ENCODE data around the gene RNF168.
"Not testable (repeated sequence)": the region's sequence is repeated elsewhere in the genome, so short reads cannot be mapped to it uniquely, and the experiment has no call there.

The RNF168 gene

DNA sequence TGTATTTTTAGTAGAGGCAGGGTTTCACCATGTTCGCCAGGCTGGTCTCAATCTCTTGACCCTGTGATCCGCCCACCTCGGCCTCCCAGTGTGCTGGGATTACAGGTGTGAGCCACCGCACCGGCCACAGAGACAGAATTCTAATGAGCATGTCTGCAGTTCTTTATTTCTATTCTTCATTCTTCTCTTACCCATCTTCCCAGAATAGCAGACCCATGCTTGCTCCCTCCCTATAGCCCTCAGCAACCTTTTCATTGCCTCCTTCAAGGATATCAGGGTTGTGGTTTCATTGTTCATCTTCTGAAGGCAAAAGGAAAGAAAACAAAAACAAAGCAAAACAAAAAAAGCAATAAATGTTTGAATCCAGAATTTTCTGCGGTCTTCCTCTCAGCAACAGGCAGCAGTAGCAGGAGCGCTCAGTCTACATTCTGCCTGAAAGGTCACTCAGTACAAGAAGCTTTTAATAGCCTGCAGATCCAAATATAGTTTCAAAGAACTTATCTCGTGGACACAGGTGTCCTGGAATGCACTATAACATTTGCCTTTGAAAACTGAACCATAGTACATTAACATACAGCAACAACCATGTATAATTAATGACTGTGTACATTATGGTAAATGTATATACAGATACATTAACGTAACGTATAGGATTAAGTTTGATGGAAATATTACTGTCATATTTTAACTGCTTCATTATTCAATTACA, 11.5 kb upstream of the RNF168 start, which contains the start of gene SMCO1:
SMCO1 (minus strand) TSS at position 434 of the 709 bp plus-strand sequence; CDS start at position 297, 137 bp downstream.
- no peak for DNase-seq

DNA sequence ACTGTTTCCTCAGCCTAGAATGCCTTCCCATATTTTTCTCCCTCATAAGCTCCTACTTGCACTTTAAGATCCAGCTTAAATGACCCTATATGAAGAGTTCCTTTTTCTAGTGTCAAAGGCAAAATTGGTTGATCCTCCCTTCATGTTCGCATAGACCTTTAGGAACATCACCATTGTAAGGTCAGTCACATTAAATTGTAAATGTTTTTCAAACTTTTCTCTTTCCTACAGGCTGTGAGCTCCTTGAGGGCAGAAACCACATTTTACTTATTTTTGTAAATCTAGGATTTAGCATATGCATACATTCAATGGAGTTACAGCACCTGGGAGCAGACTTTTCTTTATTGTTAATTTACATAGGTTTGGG, 10.8 kb upstream of the RNF168 start:
- no peak for DNase-seq

DNA sequence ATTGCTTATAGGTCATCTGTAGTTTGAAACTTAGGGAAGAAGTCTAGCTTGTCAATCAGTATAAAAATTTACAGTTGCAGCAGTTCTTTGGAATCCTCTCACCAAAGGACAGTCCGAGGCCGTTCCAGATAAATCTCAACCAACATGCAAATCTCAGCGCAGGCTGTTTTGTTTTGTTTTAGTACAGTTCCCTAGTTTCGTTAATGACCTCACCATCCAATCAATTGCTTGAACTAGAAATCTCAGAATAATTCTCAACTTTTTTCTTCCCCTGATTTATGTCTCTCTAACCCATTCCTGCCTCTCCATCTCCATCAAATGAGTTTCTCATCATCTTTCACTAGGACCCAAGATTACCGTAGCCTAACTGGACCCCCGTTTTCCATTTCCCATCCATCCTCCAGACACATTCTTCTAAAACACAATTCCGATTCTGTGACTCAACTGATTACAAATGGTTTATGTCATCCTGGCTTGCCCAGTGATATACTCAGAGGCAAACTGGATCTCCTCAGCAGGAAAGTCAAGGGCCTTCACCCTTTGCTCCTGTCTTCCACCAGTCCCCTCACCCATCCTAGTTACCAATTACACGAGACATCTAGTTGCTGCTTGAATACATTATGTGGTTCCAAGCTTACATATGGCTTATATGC, 10.3 kb upstream of the RNF168 start:
- DNase-seq, result no peak

DNA sequence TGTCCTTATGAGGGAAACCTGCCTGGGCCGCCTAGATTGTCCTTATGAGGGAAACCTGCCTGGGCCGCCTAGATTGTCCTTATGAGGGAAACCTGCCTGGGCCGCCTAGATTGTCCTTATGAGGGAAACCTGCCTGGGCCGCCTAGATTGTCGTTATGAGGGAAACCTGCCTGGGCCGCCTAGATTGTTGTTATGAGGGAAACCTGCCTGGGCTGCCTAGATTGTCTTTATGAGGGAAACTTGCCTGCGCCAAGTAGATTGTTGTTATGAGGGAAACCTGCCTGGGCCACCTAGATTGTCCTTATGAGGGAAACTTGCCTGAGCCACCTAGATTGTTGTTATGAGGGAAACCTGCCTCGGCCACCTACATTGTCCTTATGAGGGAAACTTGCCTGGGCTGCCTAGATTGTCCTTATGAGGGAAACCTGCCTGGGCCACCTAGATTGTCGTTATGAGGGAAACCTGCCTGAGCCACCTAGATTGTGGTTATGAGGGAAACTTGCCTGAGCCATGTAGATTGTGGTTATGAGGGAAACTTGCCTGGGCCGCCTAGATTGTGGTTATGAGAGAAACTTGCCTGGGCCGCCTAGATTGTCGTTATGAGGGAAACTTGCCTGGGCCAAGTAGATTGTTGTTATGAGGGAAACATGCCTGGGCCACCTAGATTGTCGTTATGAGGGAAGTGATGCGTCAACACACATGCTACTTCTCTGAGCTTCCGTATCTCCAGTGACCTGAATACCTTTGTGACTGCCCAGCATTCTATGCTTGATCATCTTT, 8.3 kb upstream of the RNF168 start:
- DNase-seq, result not testable (repeated sequence)

DNA sequence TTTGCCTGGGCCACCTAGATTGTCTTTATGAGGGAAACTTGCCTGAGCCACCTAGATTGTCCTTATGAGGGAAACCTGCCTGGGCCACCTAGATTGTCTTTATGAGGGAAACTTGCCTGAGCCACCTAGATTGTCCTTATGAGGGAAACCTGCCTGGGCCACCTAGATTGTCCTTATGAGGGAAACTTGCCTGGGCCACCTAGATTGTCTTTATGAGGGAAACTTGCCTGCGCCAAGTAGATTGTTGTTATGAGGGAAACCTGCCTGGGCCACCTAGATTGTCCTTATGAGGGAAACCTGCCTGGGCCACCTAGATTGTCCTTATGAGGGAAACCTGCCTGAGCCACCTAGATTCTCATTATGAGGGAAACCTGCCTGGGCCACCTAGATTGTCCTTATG, 7.5 kb upstream of the RNF168 start:
- not testable (repeated sequence) for DNase-seq

DNA sequence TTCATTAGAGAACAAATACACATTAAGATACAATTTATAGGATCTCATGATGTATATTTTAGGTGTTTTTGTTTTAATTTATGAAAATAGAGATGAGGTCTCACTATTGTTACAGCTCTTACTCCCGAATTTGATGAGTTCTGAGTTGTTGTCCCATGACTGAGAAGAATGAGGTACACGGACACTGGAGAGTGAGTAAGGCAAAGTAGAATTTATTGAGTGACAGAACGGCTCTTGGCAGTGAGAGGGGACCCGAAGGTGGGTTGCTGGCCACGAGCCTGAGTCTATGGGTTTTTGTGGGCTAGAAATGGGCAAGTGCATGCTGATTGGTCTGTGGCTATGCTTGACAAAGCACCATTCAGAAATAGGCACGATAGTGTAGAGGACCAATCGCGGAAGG, 3.1 kb upstream of the RNF168 start:
- DNase-seq, result no peak

DNA sequence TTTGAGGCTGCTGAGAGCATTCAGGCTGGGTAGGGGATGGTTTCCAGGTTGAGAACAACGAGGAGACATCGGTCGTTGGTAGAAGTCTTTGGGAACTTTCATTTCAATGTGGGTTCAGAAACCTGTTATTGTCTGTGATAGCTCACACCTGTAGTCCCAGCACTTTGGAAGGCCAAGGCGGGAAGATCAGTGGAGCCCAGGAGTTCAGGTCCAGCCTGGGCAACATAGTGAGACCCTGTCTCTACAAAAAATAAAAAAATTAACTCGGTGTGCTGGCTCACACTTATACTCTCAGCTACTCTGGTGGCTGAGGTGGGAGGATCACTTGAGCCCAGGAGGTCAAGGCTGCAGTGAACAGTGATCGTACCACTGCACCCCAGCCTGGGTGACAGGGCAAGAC, 988 bp upstream of the RNF168 start:
- DNase-seq, result no peak

DNA sequence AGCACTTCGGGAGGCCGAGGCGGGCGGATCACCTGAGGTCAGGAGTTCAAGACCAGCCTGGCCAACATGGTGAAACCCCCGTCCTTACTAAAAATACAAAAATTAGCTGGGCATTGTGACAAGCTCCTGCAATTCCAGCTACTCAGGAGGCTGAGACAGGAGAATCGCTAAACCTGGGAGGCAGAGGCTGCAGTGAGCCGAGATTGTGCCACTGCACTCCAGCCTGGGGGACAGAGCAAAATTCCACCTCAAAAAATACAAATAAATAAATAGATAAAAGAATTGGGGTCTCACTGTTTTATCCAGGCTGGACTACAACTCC, 470 bp upstream of the RNF168 start:
- DNase-seq, result not testable (repeated sequence)

DNA sequence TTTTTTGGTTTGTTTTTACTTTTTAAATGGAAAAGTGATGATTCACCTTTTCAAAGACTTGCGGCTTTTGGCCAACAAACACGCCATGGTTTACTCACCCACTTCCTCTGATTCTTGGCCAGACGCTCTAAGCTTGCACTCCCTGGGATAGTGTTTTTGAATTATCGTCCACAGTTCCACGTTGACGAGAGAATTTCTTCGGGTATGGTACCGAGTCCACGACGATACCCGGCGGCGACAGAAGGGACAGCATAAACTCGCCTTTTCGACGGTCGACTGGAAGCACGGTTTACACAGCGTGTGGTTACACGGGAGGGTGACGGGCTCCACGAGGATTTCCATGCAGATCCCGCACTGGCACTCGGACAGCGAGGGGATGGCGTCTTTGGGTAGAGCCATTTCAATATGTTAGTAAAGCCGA, 783 bp downstream of the RNF168 start:
- DNase-seq, result peak in 1 of 2 experiments; percentile 6

DNA sequence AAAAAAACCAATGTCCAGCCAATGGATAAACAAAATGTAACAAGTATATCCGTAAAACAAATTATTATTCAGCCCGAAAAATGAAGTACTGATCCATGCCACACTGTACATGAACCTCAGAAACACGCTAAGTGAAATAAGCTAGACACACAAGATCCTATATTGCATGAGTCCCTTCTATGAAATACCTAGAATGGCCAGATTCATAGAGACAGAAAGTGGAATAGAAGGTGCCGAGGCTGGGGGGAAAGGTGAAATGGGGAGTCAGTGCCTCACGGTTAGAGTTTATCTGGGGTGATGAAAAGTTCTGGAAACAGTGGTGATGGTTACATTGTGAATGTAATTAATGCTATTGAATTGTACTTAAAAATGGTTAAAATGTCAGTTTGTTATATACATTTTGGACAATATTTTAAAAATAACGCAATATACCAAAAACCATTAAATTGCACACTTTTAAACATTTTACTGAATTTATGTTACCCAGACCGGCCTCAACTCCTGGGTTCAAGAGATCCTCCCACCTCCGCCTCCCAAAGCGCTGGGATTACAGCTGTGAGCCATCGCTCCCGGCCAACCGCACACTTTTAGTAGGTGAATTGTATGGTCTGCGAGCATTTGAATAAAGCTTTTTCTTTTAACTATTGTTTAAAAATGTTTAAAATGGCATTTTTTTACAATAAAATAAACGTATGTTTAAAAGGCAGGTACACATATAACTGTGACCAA, 2.1 kb downstream of the RNF168 start:
- DNase-seq, result no peak

DNA sequence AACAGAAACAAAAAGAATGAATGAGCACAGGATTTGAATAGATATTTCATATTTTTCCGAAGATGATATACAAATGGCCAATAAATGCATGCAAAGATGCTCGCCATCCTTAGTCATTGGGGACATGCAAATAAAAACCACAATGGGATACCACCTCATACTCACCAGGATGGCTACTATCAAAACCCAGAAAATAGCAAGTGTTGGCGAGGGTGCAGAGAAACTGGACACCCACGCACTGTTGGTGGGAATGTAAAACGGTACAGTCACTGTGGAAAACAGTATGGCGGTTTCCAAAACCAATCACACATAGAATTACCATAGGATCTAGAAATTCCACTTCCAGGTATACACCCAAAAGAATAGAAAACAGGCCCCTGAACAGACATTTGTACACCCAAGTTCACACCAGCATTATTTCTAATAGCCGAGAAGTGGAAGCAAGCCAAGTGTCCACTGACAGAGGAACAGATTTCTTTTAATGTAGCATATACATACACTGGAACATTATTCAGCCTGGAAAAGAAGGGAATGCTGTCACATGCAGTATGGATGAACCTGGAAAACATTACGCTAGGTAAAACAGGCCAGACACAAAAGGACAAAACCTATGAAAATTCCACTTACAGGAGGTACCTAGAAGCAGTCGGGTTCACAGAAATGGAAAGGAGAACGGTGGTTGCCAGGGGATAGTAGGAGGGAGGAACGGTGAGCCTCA, 3.6 kb downstream of the RNF168 start:
- no peak for DNase-seq

DNA sequence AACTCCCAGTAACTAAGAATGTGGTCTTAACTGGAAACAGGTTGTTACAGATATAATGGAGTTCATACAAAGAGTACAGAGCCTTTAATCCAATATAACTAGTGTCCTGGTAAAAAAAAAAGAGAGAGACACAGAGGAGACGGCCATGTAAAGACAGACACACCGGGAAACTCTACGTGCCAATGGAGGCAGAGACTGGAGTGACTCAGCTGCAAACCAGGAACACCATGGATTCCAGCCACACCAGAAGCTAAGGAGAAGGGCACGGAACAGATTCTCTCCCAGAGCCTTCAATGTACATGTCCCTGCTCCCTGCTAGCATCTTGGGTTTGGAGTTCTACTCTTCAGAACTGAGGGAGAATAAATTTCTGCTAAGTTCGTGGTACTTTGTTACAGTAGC, 4.5 kb downstream of the RNF168 start:
- DNase-seq, result no peak

DNA sequence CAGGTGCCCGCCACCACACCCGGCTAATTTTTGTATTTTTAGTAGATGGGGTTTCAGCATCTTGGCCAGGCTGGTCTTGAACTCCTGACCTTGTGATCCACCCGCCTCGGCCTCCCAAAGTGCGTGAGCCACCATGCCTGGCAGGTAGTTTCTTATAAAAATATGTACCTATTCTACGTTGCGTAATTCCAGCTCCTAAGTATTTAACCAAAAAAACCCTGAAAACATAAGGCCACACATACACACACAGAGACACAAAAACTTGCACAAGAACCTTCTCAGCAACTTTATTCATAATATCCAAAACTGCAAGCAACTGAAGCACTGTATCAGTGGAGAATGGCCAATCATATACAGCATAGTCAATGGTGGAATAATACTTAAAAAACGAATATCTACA, 5.3 kb downstream of the RNF168 start:
- DNase-seq, result no peak

DNA sequence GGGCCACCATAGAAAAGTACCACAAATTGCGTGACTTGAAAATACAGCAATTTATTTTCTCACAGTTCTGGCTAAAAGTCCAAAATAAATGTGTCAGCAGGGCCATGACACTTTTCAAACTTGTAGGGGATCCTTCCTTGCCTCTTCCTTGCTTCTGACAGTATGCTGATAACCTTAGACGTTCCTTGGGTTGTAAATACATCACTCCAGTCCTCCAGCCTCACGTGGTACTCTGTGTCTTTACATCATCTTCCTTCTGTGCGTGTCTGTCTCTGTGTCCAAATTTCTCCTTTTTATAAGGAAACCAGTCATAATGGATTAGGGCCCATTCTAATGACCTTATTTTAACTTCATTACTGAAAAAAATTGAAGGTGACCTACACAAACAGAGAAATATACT, 7.4 kb downstream of the RNF168 start:
- no peak for DNase-seq

DNA sequence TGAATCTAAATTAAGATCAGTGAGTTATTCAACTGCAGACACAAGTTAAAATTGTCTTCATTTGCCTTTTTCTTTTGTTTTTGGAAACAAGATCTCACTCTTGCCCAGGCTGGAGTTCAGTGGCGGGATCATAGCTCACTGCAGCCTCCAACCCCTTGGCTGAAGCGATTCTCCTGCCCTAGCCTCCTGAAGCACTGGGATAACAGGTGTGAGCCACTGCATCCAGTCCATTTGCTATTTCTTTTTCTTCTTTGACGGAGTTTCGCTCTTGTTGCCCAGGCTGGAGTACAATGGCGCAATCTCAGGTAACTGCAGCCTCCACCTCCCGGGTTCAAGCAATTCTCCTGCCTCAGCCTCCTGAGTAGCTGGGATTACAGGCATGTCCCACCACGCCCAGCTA, 10.3 kb downstream of the RNF168 start:
- DNase-seq, result no peak

DNA sequence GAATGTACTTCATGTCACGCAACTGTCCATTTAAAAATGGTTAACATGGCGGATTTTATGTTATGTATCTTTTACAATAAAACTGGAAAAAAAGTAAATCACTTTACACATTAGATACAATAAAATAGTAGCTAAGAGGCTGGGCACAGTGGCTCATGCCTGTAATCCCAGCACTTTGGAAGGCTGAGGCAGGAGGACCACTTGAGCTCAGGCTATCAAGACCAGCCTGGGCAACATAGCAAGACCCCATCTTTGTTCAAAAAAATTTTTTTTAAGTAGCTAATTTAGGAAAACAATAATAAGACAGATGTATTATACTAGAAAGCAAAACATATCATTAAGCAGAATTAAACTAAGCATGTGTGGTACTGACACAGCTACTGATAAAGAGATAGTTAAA, 11.5 kb downstream of the RNF168 start:
- no peak for DNase-seq

DNA sequence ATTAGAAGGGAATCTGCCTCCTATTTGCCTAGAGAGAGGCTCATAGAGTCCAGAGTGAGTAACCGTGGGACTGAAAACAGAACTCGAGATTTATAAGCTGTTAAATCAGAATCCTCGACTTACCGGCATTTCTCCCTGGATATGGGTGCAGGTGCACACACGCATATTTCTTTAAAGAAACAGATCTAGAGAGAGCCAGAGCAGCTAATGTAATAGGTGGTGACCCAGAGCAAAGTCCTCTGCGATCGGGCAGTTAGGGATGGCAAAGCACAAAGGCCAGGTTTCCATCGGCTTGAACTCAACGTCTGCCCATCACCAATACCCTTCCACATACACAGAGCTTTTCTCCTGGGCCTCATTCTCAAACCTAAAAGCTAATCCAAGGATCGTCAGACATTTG, 13.8 kb downstream of the RNF168 start:
- no peak for DNase-seq

DNA sequence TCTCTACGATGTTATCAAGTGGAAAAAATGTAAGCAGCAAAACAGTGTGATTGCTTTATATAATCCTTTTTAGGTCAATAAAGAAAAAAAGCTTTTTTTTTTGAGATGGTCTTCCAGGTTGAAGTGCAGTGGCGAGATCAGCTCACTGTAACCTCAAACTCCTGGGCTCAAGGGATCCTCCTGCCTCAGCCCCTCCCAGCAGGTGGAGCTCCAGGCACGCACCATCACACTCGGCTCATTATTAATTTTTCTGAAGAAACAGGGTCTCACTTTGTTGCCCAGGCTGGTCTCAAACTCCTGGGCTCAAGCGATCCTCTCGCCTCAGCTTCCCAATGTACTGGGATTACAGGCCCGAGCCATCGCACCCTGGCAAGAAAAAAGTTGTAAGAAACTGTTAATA, 17.3 kb downstream of the RNF168 start:
- DNase-seq, result no peak

DNA sequence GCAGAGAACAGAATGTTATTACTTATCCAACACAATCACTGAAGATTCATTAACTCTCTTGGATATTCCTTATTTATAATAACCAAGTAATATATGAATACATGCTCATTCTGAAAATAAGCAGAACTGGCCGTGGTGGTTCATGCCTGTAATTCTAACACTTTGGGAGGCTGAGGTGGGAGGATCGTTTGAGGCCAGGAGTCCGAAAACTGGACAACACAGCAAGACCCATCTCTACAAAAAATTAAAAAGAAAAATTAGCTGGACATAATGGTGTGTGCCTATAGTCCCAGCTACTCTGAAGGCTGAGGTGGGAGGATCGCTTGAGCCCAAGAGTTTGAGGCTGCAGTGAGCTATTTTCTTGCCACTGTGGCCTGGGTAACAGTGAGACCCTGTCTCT, 25.9 kb downstream of the RNF168 start:
- no peak for DNase-seq

DNA sequence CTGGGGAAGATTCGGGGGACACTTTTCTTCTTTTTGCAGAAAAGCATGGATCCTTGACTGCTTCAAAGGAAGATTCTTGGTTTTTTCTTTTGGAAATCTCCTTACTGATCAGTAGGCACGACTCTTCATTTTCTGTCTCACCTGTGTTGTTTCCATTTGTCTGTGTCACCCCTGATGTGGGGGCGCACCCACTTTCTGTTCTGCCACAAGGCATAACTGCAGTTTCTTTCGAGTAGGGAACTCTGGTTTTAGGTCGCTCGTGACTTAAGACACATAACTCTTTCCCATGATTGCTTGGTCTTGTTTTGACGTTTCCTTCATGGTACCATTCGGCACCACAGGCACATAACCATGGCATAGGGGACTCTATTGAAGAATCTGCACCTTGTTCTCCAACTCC, 31.3 kb downstream of the RNF168 start:
- DNase-seq, result no peak

DNA sequence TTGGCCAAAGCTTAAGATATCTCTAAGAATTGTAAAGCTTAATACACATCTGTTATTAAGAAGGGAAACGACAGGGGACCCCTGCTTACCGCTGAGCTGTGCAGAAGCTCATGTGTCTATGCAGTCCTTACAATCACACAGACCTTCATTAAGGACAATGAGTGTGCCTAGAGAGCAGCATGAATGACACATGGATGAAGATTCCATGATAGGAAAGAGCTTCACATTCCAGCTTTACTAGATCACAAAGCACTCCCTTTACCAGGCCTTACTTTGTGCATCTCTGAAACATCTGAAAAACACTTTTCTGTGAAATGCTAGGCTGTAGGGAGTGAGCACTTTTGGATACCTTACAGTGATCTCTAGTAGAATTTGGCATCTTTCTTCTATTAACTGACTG, 32.0 kb downstream of the RNF168 start:
- no peak for DNase-seq

DNA sequence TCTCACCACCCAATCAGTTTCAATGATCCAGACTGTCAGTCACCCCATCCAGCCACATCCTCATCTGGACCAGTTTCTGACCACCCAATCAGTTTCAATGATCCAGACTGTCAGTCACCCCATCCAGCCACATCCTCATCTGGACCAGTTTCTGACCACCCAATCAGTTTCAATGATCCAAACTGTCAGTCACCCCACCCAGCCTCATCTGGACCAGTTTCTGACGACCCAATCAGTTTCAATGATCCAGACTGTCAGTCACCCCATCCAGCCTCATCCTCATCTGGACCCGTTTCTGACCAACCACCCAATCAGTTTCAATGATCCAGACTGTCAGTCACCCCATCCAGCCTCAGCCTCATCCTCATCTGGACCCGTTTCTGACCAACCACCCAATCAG, 33.4 kb downstream of the RNF168 start:
- not testable (repeated sequence) for DNase-seq

DNA sequence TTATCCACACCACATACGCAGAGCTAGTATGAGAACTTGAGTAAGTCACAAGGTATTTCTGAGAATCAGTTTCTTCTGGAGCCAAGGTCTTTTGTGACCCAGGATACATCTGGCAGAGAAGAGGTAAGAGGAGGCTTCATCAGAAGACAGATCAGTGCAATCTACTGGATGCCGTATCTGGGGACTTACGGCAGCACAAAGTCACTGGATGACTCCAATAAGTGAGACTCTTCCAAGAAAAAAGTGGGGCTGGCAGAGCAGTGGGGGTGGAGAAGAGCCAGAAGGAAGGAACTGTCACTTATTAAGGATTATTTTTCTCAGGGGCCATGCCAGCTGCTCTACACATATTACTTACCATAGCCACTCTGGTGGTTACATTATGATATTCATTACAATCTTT, 39.8 kb downstream of the RNF168 start:
- DNase-seq, result no peak

Measured in cerebellar nuclear complex (tissue), 1 donor.